HG03521 (cell line): Measurements from ENCODE around the gene NEIL1.
"Not testable (repeated sequence)": the region's sequence is repeated elsewhere in the genome, so short reads cannot be mapped to it uniquely, and the experiment has no call there.

Source experiments
- ATAC-seq: cut with Tn5 transposase; IDR thresholded peaks from one replicate; pipeline ENCODE4 v1.9.1; 2021; ENCODE audit warnings: mild to moderate bottlenecking, moderate library complexity; ENCODE audit not compliant: unreplicated experiment

Gene NEIL1, protein sequence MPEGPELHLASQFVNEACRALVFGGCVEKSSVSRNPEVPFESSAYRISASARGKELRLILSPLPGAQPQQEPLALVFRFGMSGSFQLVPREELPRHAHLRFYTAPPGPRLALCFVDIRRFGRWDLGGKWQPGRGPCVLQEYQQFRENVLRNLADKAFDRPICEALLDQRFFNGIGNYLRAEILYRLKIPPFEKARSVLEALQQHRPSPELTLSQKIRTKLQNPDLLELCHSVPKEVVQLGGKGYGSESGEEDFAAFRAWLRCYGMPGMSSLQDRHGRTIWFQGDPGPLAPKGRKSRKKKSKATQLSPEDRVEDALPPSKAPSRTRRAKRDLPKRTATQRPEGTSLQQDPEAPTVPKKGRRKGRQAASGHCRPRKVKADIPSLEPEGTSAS

DNA sequence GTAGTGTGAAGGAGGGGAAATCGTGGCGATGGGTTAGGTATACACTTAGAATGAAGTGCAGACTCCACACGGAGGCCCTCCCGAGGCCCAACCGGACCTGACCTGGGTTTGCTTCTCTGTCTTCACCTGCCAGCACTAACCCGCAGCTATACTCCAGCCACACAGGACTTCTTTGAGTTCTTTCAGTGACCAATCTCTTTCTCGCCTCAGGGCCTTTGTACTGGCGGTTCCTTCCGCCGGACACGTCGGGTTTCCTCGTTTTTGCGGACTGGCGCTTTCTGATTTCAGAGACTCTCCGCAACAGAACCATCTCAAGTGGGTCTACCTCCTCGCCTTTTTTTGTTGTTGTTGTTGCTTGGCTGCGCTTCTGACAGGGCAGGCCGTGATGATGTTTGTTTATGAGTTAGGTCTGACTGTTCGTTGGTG lies at the start of gene NEIL1:
NEIL1 (plus strand) TSS at position 244 of the 426 bp plus-strand sequence. CDS start 1,867 bp downstream, outside the sequence.
- ATAC-seq, result no peak

DNA sequence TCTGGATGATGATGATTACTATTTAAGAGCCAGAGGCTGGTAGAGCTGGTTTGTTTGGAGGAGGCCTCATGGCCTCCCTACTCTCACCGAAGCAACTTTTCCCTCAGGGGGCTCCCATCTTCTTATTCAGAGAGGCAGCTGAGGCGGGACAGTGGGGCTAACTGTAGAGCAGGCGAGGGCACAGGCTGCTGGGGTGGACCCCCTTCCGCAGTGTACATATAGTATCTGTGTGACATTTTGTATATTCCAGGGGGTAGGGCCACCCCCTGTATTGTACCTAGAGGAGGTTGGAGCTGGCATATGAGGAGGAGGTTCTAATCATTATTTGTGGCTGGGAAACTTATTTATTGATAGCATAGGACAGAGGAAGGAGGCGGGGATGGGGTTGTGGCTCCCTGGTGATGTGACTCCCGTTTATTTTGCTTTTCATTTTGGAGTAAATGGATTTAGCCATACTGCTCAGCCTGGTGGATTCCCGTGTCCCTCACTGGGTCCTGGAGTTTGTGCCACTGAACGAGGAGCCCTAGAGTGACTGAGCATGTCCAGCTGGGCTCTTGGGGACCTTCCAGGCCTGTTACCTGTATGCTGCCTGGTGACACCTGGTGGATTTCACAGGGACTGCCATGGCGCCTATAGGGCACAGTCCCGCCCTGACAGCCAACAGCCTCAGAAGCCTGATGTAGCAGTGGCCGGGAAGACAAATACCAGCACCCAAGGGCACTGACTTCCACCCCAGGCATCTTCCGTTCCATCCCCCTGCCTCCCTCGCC lies 48.1 kb upstream of the NEIL1 start:
- peak; percentile 46 for ATAC-seq

DNA sequence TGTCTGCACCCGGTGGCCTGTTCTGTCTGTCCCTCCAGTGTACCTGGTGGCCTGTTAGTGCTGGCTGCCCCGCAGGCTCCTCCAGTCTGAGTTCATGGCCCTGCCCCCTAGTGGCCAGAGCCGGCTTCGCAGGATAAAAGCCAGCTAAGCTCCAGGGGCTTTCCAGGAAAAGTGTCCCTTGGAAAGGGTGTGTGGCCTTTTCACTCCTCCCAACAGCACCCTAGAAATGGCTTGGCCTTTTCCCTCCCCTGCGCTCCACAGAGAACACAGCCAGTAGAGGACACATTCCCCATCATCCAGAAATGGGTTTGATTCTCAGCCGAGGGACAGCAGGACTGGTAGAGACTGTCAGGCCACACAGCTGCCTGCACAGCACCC lies 47.5 kb upstream of the NEIL1 start:
- ATAC-seq, result peak; percentile 48

DNA sequence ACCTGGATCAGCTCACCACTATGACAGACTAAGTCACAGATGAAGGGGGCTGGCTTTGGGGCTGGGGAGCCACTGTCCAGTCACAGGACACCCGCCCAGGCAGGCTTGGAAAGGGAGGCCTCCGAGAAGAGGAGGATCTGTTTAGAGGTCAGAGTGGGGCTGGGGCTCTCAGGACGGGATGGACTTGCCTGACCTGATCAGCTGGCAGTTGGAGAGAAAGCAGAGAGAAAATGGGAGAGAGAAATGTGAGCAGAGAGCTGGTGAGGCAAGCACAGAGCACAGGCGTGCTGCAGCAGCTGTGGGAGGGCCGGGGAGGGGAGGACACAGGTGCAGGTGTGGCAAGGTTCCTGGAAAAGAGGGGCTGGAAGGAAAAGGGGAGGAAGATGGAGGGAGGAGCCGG lies 46.8 kb upstream of the NEIL1 start:
- not testable (repeated sequence) for ATAC-seq

DNA sequence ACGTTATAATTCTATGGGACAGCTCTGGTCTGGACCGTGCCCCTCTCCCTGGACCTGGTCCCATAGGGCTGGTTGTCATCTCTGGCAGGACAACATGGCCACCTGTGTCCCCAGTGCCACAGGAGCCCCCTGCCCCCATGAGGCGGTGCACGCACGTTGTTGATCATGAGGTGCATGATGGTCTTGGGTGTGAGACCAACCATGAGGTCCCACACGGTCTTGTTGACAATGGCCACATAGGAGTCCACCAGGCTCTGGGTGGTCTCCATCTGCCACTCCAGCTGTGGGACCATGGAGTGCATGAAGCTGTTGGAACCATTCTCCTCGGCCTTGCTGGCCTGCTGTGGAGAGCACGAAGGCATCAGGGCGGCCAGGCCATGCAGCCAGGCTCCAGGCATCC lies 44.5 kb upstream of the NEIL1 start:
- ATAC-seq, result no peak

DNA sequence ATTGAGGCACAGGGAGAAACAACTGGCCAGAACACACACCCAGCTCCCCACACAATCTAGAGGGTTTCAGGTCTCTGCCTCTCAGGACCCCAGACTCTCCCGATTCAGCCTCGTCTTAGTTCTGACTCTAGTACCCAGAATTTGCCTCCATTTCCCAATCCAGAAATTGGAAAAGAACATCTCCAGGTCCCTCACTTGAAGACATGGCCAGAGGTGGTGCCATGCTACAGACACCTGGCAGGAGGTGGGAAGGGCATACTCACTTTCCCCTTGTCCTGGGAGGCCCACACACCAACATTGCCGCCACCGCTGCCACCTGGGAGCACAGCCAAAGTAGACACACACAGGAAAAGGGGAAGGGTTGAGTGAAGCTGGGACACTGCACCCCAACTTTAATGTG lies 44.1 kb upstream of the NEIL1 start:
- ATAC-seq, result not testable (repeated sequence)

DNA sequence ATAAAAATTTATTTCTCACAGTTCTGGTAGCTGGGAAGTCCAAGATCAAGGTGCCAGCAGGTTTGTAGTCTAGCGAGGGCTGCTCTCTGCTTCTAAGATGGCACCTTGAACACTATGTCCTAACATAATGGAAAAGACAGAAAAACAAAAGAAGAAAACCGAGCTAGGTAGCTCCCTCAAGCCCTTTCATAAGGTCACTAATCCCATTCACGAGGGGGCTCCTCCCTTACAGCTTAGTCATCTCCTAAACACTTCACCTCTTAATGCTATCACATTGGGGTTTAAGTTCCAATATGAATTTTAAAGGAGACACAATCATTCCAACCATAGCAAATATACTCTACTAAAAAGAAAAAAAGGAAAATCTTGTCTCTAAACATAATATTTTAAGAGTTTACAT lies 40.7 kb upstream of the NEIL1 start:
- no peak for ATAC-seq

DNA sequence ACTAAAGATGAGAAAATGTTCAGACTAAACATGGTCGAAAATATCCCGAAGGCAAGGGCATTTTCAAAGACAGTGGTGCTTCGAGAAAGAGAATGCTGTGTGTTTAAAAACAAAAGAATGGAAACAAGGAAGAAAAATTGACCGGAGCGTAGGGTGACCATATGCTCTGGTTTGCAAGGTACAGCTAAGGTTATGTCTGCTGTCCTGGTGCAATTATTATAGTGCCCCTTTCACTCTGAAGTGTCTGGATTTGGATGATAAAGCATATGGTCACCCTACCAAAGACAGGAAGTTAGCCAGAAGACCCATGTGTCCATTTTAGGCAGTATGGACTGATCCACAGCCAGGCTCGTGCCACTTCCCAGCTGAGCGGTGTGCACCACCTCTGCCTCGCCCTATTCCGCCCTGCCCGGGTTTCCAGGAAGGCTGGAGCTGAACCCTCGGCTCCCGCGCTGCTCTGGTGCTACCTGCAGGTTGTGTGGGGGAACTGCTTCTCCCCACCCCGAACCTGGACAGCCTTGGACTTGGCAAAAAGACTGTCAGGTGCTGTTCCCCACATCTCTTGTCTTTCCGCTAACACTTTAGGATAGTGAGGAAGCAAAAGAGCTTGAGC lies 39.0 kb upstream of the NEIL1 start:
- ATAC-seq, result no peak

DNA sequence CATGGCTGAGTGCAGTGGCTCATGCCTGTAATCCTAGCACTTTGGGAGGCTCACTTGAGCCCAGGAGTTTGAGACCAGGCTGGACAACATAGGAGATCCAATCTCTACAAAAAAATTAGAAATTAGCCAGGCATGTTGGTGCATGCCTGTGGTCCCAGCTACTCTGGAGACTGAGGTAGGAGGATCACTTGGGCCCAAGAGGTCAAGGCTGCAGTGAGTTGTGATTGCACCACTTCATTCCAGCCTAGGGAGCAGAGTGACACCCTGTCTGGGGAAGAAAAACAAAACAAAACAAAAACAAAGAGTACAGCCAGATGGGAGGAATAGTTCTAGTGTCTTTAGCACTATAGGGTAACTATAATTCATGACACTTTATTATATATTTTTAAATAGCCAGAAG lies 37.1 kb upstream of the NEIL1 start:
- no peak for ATAC-seq

DNA sequence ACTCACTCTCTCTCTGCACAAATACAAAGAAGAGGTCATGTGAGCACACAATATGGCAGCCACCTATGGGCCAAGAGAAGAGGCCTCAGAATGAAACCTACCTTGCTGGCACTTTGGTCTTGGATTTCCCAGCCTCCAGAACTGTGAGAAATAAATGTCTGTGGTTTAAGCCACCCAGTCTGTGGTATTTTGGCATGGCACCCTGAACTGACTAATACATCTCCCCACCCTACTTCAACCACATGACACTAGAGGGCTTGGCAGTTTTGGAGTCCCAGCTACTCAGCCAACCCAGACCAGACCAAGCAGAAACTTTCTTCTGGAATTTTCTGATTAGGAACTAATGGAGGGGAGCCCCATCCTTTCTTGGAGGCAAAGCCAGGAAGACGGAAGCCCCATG lies 34.3 kb upstream of the NEIL1 start:
- not testable (repeated sequence) for ATAC-seq

DNA sequence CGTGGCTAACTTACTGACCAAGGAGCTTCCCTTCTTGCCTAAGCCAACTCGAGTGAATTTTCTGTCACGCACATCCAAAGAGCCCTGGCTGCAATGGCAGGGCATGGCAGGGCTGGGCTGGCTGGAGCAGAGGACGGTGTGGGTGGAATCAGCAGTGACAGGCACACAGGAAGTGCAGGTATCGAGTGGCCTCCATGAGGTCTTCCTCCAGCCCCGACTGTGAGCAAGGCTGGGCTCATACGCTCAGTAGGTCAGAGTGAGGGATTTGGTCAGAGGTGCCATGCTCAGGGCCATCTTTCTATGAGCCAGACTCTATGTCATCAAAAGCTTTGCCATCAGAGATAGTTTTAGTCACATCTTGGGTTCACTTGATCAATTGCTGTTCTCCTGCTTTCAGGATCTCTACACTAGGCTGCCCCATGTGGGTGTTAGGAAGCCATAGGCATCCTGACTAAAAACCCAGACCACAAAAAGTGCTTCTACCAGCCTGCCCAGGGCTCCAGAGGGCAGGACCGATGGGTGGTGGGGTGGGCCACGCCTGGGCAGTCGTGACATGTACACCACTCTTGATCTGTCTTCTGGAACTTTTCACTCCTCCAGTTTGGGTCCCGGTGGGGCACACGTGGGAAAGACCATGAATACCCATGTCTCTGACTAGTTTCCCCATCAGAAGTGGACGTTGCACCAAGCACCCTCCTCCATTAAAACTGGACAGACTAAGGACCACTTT lies 33.6 kb upstream of the NEIL1 start:
- ATAC-seq, result no peak

DNA sequence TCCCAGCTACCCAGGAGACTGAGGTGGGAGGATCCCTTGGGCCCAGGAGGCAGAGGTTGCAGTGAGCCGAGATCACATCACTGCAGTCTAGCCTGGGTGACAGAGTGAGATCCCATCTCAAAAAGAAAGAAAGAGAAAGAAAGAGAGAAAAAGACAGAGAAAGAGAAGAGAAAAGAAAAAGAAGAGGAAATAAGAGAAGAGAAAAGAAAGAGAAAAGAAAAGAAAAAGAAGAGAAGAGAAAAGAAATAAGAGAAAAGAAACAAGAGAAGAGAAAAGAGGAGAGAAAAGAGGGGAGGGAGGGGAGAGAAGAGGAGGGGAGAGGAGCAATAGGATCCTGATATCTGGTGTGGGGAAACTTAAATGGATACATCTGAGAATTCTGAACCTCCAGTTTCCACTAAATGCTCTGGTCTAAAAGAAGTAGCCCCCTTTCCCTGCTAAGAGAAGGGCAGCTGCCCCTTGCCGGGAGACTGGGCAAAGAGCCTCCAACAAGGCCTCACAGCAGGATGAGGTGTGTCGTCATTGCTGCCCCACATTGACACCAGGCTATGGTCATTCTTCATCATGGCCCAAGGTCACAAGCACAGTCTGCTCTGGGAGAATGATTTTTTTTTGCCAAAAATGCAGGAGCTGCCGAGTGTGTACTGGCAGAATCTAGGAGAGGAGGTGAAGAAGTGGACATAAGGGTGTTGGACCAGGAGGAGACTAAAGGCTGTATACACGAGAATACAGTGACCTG lies 32.1 kb upstream of the NEIL1 start:
- no peak for ATAC-seq

DNA sequence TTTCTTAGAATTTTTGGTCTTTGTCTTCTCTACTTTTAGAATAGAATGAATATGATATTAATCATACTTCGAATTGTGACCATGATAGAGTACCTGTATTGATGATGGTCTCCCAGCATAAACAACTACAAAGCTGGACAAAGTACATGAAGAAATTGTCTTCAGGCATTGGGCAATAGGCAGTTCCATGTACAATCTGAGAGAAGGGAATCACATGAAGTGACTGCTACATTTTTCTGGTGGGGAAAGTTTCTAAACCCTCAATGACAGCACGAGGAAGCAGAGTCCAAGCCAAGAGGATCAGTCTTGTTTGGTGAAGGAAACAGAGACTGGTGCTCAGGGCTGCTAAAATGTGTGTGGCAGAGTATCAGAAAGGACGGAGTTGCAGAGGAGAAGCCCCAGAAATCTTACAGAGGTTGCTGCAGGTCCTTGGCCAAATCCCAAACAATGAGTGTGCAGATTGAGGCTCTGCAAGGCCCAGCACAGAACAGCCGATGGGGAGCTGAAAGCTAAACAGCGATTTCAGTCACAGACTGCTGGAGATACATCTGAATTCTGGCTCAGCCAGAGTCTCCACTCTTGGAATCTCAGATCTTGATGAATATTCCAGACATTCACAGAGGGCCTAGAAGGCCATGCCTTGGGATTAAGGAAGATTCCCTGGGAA lies 27.5 kb upstream of the NEIL1 start:
- ATAC-seq, result not testable (repeated sequence)

DNA sequence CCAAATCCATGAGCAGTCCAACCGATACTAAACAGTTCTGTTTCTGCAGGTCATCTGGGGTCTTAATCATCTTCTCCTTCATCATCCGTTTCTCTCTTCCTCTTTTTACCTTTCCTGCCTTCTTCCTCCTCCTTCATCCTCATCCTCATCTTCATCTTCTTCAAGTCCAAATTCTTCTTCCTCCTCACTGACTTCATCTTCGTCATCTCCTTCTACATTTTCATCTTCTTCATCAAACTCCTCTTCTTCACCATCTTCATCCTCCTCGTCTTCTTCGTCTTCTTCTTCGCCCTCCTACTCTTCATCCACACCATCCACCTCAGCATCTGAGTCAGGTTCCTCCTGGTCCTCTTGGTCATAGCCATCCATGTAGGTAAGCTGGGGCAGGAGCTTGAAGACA lies 25.1 kb upstream of the NEIL1 start:
- no peak for ATAC-seq

DNA sequence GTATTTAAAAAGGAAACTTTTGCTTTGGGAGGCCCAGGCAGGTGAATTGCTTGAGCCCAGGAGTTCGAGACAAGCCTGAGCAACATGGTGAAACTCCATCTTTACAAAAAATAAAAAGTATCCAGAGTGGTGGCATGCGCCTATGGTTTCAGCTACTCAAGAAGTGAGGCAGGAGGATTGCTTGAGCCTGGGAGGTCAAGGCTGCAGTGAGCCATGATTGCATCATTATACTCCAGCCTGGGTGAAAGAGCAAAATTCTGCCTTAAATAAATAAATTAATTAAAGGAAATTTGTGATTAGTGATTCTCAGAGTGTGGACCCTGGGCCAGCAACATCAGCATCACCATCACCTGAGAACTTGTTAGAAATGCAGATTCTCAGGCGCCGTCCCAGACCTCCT lies 20.9 kb upstream of the NEIL1 start:
- ATAC-seq, result no peak

DNA sequence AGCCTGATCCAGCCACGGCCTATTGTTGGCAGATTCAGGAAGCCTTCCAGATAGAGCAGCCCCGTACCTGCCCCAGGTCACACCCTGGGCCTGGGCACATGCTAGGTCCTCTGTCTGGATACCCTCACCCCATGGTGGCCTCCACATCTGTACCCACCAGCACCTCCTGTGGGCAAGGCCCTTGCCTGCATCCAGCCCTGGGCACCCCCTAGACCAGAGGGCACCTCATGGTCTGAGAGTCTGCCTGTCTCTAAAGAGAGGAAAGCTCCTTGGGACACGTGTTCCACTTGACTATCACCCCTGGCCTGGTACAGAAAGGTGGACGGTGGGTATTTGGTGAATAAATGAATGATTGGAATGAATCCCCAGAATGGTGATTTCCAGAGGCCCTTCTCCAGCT lies 19.8 kb upstream of the NEIL1 start:
- no peak for ATAC-seq

DNA sequence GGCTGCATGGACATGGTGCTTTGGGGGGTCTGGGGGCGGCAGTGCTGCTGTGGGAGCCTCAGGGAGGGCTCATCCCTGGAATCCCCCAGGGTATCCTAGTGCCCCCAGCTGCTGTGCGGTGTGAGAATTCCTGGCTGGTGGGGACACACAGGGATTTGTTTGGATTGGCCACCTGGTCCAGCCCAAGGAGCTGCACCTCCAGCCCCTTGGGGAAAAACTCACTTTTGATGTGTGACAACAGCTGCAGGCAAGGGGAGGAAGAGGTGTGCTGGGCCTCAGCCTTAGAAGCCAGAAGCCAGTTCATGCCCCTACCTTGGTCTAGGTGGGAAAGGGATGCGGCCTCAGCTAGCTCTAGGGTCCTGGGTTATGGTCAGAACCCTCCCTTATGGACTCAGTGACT lies 19.3 kb upstream of the NEIL1 start:
- no peak for ATAC-seq

DNA sequence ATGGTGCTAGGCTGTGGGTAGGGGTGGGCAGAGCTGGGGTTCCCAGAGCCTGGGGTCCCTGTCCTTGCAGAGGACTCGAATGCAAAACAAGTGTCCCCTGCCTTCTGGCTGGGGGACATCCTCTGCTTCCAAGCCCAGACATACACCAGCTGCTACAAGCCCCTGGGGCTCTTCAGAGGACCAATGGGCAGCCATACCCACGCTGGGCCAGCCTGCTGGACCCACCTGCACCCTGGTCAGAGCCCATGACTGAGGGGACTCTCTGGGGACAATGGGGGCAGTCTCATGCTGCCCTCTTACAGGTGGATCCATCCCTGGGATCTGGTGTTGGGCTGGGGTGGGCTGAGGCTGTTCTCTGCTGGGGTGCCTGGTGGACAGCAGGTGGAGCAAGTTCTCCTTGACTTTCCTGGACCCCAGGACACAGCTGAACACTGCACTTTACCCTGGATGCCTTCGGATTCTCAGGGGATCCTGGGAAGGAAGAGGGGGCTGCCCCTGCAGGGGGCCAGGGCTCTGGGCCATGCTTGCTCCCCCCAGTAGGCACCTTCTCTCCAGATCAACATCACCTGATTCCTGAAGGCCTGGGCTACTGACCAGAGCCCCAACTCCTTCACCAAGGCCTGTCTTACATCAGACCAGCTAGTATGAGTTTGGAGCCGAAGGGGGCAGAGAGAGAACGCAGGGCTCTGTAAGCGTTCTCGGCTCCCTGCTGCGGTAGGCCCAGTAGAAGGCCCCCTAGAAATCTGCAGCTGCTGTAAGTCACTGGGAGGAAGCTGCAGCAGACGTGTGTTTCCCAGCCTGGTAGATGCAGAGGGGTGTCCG lies 18.1 kb upstream of the NEIL1 start:
- no peak for ATAC-seq

DNA sequence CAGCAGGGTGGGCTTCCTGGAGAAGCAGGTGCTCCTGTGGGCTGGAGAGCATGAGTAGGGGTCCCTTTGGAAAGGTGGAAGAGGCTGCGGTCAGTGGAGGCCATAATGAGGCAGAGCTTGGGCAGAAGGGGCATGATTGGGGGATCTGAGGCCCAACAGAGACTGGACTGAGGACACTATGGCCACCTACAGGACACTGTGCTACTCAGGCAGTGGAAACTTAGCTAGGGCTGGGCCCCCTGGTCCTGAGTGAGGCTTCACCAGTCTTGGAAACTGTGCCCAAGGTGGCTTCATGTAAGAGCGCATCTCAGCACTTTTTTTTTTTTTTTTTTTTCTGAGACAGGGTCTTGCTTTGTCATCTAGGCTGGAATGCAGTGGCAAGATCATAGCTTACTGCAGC lies 17.3 kb upstream of the NEIL1 start:
- ATAC-seq, result no peak
